Parathyroid adenoma (tissue), 2 donors: ENCODE results near the gene CMTM2.

Source experiments
- H2AFZ ChIP-seq: fragments of 300-600 bp; sonication (generic); one replicate; pipeline ENCODE4 v1.7.0; 2017; ENCODE audit warnings: antibody characterized with exemption, mild to moderate bottlenecking
- H3K27ac ChIP-seq: fragments of 300-600 bp; sonication (generic); one replicate; pipeline ENCODE4 v1.7.0; 2017
- H3K27me3 ChIP-seq: fragments of 300-600 bp; sonication (generic); one replicate; pipeline ENCODE4 v1.7.0; 2017; ENCODE audit warnings: low read length; ENCODE audit not compliant: control insufficient read depth, insufficient read depth
- H3K36me3 ChIP-seq: fragments of 300-600 bp; sonication (generic); one replicate; pipeline ENCODE4 v1.7.0; 2017; ENCODE audit warnings: low read length; ENCODE audit not compliant: control insufficient read depth, insufficient read depth
- H3K4me1 ChIP-seq: fragments of 300-600 bp; sonication (generic); one replicate; pipeline ENCODE4 v1.7.0; 2017; ENCODE audit warnings: control low read depth
- H3K4me2 ChIP-seq: fragments of 300-600 bp; sonication (generic); one replicate; pipeline ENCODE4 v1.7.0; 2017; ENCODE audit warnings: low read length
- H3K4me3 ChIP-seq: fragments of 300-600 bp; sonication (generic); one replicate; pipeline ENCODE4 v1.7.0; 2017; ENCODE audit warnings: low read depth, low read length
- H3K79me2 ChIP-seq: fragments of 300-600 bp; sonication (generic); one replicate; pipeline ENCODE4 v1.7.0; 2017; ENCODE audit warnings: control low read depth
- H3K9ac ChIP-seq: fragments of 300-600 bp; sonication (generic); one replicate; pipeline ENCODE4 v1.7.0; 2017; ENCODE audit warnings: mild to moderate bottlenecking
- H3K9me3 ChIP-seq: fragments of 300-600 bp; sonication (generic); one replicate; pipeline ENCODE4 v1.7.0; 2017; ENCODE audit warnings: low read length; ENCODE audit not compliant: control insufficient read depth
- TF ChIP-seq, protein P1 (sequence below): fragments of 300-600 bp; sonication (generic); IDR thresholded peaks from one replicate; pipeline ENCODE4 v1.7.0; 2017; ENCODE audit warnings: antibody characterized with exemption, mild to moderate bottlenecking
- donor health status: primary hyperparathyroidism.

Gene CMTM2

DNA sequence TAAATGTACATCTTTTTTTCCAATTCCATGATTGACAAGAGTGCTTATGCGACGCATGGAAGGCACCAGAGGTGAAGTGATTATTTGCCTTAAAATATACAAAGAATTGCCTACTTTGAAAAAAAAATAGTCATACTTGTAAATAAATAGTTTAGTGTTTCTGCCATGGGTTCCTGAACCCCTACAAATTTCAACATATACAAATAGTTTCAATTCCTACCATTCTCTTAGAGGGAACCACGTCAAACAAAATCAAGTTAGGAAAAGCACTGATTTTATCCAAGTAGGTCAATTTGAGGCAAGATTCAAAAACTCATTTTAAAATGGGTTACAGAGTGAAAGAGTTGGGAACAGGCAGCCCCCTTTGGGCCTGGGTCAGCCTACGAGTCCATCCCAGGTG, 36.9 kb downstream of the CMTM2 start:
- Histone ChIP-seq H3K4me2 (no peak overlapping the region), H3K27me3 (no peaks in the 10 kb centered on the region), H3K27ac (peak overlapping the region; percentile 8), H3K79me2 (peaks cover 16% of the 10 kb centered on the region), H3K9ac (no peak overlapping the region), H3K9me3 (no peaks in the 10 kb centered on the region), H3K4me3 (no peak overlapping the region), H3K4me1 (peaks cover 29% of the 10 kb centered on the region), H2AFZ (no peak overlapping the region), H3K36me3 (no peaks in the 10 kb centered on the region)
- TF ChIP-seq, protein P1, sequence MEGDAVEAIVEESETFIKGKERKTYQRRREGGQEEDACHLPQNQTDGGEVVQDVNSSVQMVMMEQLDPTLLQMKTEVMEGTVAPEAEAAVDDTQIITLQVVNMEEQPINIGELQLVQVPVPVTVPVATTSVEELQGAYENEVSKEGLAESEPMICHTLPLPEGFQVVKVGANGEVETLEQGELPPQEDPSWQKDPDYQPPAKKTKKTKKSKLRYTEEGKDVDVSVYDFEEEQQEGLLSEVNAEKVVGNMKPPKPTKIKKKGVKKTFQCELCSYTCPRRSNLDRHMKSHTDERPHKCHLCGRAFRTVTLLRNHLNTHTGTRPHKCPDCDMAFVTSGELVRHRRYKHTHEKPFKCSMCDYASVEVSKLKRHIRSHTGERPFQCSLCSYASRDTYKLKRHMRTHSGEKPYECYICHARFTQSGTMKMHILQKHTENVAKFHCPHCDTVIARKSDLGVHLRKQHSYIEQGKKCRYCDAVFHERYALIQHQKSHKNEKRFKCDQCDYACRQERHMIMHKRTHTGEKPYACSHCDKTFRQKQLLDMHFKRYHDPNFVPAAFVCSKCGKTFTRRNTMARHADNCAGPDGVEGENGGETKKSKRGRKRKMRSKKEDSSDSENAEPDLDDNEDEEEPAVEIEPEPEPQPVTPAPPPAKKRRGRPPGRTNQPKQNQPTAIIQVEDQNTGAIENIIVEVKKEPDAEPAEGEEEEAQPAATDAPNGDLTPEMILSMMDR, result no peak

GRCh38 chr16:66616592-66616991, 37.3 kb downstream of the CMTM2 start:
- Histone ChIP-seq H3K79me2 (peaks cover 16% of the 10 kb centered on the region), H3K27ac (peak overlapping the region; percentile 8), H3K9me3 (no peaks in the 10 kb centered on the region), H3K4me2 (no peak overlapping the region), H3K4me3 (no peak overlapping the region), H3K27me3 (no peaks in the 10 kb centered on the region), H3K36me3 (no peaks in the 10 kb centered on the region), H2AFZ (no peak overlapping the region), H3K9ac (no peak overlapping the region), H3K4me1 (peaks cover 29% of the 10 kb centered on the region)
- TF ChIP-seq, protein P1, result no peak

- no peaks in the 10 kb centered on the region for H3K36me3 ChIP-seq
- no peaks in the 10 kb centered on the region for H3K9me3 ChIP-seq
- no peaks in the 10 kb centered on the region for H3K27me3 ChIP-seq
- H3K4me3 ChIP-seq, result no peak overlapping the region
- H3K9ac ChIP-seq, result no peak overlapping the region
- peaks cover 29% of the 10 kb centered on the region for H3K4me1 ChIP-seq
- no peak overlapping the region for H2AFZ ChIP-seq
- H3K79me2 ChIP-seq, result peaks cover 16% of the 10 kb centered on the region
- peak overlapping the region; percentile 66 for H3K27ac ChIP-seq
- TF ChIP-seq, protein P1, result no peak
- H3K4me2 ChIP-seq, result no peak overlapping the region
Measured at GRCh38 chr16:66617010-66617434, 37.8 kb downstream of the CMTM2 start.

DNA sequence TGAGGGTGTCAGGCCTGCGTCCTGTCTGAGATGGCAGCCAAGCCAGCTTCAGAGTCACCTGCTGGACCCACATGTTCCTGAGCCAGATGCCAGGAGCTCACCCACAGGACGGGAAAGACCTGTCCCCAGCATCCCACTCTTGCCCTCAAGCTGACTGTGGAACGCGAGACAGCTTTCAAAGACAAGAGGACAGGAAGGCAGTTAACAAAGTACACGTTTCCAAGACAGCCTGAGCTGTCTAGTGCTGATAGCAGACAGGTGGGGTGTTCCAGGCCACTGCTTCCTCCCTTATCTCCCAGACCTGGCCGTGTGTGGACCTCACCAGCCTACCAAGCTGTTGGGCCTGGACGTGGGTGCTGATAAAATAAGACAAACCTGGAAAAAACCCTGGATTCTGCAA, 38.5 kb downstream of the CMTM2 start:
- H3K4me3 ChIP-seq, result no peak overlapping the region
- H3K4me2 ChIP-seq, result peak overlapping the region; percentile 14
- H3K79me2 ChIP-seq, result peaks cover 12% of the 10 kb centered on the region
- H3K27ac ChIP-seq, result peak overlapping the region; percentile 66
- no peak overlapping the region for H3K9ac ChIP-seq
- H3K4me1 ChIP-seq, result peaks cover 29% of the 10 kb centered on the region
- TF ChIP-seq, protein P1, result no peak
- H2AFZ ChIP-seq, result peak overlapping the region; percentile 20
- no peaks in the 10 kb centered on the region for H3K36me3 ChIP-seq
- no peaks in the 10 kb centered on the region for H3K9me3 ChIP-seq
- no peaks in the 10 kb centered on the region for H3K27me3 ChIP-seq

- TF ChIP-seq, protein P1, result no peak
- H3K36me3 ChIP-seq, result no peaks in the 10 kb centered on the region
- H3K27me3 ChIP-seq, result no peaks in the 10 kb centered on the region
- H3K4me3 ChIP-seq, result no peak overlapping the region
- H3K9me3 ChIP-seq, result no peaks in the 10 kb centered on the region
- peaks cover 11% of the 10 kb centered on the region for H3K79me2 ChIP-seq
- peaks cover 29% of the 10 kb centered on the region for H3K4me1 ChIP-seq
- H3K9ac ChIP-seq, result no peak overlapping the region
- peak overlapping the region; percentile 11 for H3K4me2 ChIP-seq
- H3K27ac ChIP-seq, result peak overlapping the region; percentile 66
- H2AFZ ChIP-seq, result no peak overlapping the region
Measured at GRCh38 chr16:66618588-66619375, 39.5 kb downstream of the CMTM2 start.
